Ishikawa (cell line): Measurements from ENCODE around the gene NFKBIA.

ENCODE experiments used
- EP300 ChIP-seq: IDR thresholded peaks from 2 replicates; pipeline ENCODE4 v1.6.1; 2012; ENCODE audit warnings: borderline replicate concordance
- REST ChIP-seq: IDR thresholded peaks from 2 replicates; pipeline ENCODE4 v1.6.1; 2012; ENCODE audit warnings: low read depth, mild to moderate bottlenecking
- YY1 ChIP-seq: IDR thresholded peaks from 2 replicates; pipeline ENCODE4 v1.6.1; 2012; ENCODE audit warnings: low read depth

DNA sequence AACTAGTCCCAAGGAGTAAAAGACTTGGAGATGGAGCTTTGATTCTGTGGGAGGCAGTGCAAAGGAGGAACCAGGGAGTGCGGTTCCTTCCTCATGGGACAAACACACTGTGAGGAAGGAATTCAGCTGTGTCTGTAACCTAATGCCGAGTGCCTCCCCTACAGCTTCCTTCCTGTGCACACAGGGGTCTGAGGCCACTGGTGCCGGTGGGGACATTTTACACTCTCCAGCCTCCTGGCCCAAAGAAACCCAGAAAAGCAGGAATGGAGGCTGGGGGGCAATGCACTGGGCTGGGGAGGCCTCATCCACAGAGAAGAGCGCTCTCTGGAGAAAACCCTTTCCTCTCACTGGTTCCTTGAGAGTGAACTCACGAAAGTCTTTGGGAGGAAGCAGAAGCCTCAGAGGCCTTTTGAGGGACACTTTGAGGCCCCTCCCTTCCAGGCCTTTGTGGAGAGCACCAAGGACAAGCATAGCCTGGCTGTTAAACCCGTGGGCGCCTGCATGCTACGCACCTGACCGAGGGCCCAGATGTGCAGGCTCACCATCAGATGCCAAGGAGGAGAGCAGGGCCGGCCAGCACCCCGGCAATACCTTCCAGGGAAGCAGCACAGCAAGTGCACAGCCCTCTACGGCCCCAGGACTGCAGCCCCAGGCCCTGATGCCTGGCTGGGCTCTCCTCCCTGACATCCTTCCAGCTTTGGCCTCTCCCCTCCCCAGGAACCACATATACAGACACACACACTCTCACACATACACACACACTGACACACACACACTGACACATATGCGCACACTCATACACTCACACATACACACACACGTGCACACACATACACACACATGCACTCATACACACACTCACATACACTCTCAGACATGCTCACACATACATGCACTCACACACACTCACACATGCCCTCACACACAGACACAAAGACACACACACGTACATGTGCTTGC, 52.0 kb downstream of the NFKBIA start:
- TF ChIP-seq REST, result no peak
- TF ChIP-seq EP300, result no peak
- TF ChIP-seq YY1, result no peak
